ENCODE data around the gene CTIF.
A peak's percentile ranks its signal among the peaks of the same experiment; 100 is the strongest.

Gene CTIF

DNA sequence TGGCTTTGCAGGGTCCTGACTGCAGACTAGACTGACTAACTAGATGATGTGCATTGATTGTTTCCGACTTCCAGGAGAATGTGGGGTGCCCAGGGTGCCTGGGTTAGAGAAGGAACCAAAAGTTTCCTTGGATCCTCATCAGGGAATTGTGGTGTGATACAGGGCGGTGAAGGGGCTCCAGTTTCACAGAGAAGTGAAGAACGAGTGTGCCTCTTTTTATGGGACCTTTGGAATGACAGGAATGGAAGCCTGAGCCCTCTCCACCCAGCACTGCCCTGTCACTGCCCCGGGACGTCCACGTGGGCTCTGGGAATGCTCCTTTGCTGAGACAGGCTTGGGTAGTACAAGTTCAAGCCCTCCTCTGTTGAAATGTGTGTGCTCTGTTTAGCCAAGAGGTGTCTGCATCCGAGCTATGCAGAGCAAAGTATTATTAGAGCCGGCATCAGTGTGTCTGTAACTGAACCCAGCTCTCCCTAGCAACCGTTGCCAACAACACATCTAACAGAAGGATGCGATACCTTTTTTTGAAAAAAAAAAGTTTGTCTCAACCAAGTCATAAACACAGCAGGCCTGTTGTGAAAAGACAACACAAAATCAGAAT is 228.4 kb downstream of the CTIF start:
- H2BK12ac ChIP-seq (ENCODE audit: low read length) = no peak overlapping the region
- H3K9me3 ChIP-seq (replicated peaks in 1 of 2; ENCODE audit: control insufficient read depth in 2 of 2, insufficient read depth in 1 of 2, low read depth in 1 of 2, low read length in 2 of 2) = peaks cover 0 to under 1% of the 10 kb centered on the region in 2 donors
- H3K4me3 ChIP-seq (ENCODE audit: low read length in 2 of 2) = no peak overlapping the region
- no peak overlapping the region for H2AK5ac ChIP-seq (ENCODE audit: low read depth, low read length)
- DNase-seq (ENCODE audit: low spot score) = no peak
- H4K8ac ChIP-seq (ENCODE audit: low read depth, low read length) = no peak overlapping the region
- H3K14ac ChIP-seq (ENCODE audit: low read length) = no peak overlapping the region
- no peak overlapping the region for H3K27ac ChIP-seq (replicated peaks; ENCODE audit: low read length)
- H3K18ac ChIP-seq (ENCODE audit: low read length) = no peak overlapping the region
- WGBS, 2 donors (ENCODE audit: extremely low coverage in 2 of 2, insufficient read length in 2 of 2, insufficient replicate concordance in 1 of 2) = no CpG with 5 or more reads among the region's 10 CpGs
- H3K4ac ChIP-seq (ENCODE audit: low read length) = no peak overlapping the region
- H3K4me1 ChIP-seq (ENCODE audit: control insufficient read depth in 2 of 2, insufficient read depth in 1 of 2, low read depth in 1 of 2, low read length in 2 of 2) = peaks cover 6 to 13% of the 10 kb centered on the region in 2 donors
- no peak overlapping the region for H3K23ac ChIP-seq (ENCODE audit: low read depth, low read length, poor library complexity)
- H2AFZ ChIP-seq (ENCODE audit: low read length) = no peak overlapping the region
- no peak overlapping the region for H3K9ac ChIP-seq (ENCODE audit: low read depth, low read length, poor library complexity)
- H3K36me3 ChIP-seq (replicated peaks in 1 of 2; ENCODE audit: control insufficient read depth in 2 of 2, insufficient read depth in 2 of 2, low read length in 2 of 2) = peaks cover 0 to 5% of the 10 kb centered on the region in 2 donors
- no peak overlapping the region for H2BK120ac ChIP-seq (ENCODE audit: low read depth, low read length)
- H2BK15ac ChIP-seq (ENCODE audit: low read length) = no peak overlapping the region
- H2BK5ac ChIP-seq (ENCODE audit: low read length) = no peak overlapping the region
- H3K79me1 ChIP-seq (ENCODE audit: low read depth, low read length) = no peaks in the 10 kb centered on the region
- H4K91ac ChIP-seq (ENCODE audit: low read depth, low read length, poor library complexity) = no peak overlapping the region
- H3K27me3 ChIP-seq (ENCODE audit: control insufficient read depth in 3 of 3, insufficient read depth in 3 of 3, low read depth in 1 of 3, low read length in 3 of 3) = no peaks in the 10 kb centered on the region
- no peak overlapping the region for H3K4me2 ChIP-seq (ENCODE audit: insufficient read depth, low read length, poor library complexity, severe bottlenecking)

DNA sequence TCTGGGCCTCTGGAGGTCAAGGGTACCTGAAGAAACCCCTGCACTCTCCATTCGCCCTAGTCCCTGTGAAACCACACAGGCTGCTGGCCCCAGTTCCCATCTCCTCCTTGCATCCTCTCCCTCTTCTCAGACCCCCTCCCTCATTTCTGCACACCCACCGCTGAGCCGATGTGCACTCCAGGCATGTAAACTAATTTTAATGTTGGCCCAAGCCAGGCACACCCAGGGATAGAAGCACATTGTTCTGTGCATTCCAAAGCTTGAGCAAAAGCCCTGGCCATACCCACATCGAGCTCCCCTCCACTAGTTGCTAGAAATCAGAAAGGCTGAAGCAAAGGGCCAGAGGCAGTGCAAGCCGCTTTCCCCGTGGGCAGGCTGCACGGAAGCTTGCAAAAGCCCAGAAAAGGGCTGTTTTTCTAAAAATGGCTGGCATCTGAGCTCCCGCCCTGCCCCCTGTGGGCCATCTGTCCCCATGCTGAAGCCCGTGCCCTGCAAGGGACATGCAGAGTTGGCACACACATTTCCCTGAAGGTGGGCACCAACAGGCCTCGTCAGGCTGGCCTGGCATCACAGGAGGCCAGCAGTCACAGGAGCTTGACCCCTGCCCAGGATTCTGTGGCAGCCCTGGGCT is 230.3 kb downstream of the CTIF start:
- Histone ChIP-seq H3K27me3 (ENCODE audit: control insufficient read depth in 3 of 3, insufficient read depth in 3 of 3, low read depth in 1 of 3, low read length in 3 of 3) (no peaks in the 10 kb centered on the region), H4K91ac (ENCODE audit: low read depth, low read length, poor library complexity) (no peak overlapping the region), H4K8ac (ENCODE audit: low read depth, low read length) (no peak overlapping the region), H3K79me1 (ENCODE audit: low read depth, low read length) (no peaks in the 10 kb centered on the region), H3K14ac (ENCODE audit: low read length) (no peak overlapping the region), H3K4me2 (ENCODE audit: insufficient read depth, low read length, poor library complexity, severe bottlenecking) (no peak overlapping the region), H2BK120ac (ENCODE audit: low read depth, low read length) (no peak overlapping the region), H3K23ac (ENCODE audit: low read depth, low read length, poor library complexity) (no peak overlapping the region), H3K4me1 (ENCODE audit: control insufficient read depth in 2 of 2, insufficient read depth in 1 of 2, low read depth in 1 of 2, low read length in 2 of 2) (peaks cover 6 to 13% of the 10 kb centered on the region in 2 donors), H3K18ac (ENCODE audit: low read length) (no peak overlapping the region), H3K36me3 (replicated peaks in 1 of 2; ENCODE audit: control insufficient read depth in 2 of 2, insufficient read depth in 2 of 2, low read length in 2 of 2) (no peaks in the 10 kb centered on the region), H2BK12ac (ENCODE audit: low read length) (no peak overlapping the region), H3K9me3 (replicated peaks in 1 of 2; ENCODE audit: control insufficient read depth in 2 of 2, insufficient read depth in 1 of 2, low read depth in 1 of 2, low read length in 2 of 2) (no peaks in the 10 kb centered on the region), H3K4ac (ENCODE audit: low read length) (no peak overlapping the region), H2AK5ac (ENCODE audit: low read depth, low read length) (no peak overlapping the region), H2BK5ac (ENCODE audit: low read length) (no peak overlapping the region), H3K4me3 (ENCODE audit: low read length in 2 of 2) (no peak overlapping the region), H2BK15ac (ENCODE audit: low read length) (no peak overlapping the region), H3K9ac (ENCODE audit: low read depth, low read length, poor library complexity) (no peak overlapping the region), H3K27ac (replicated peaks; ENCODE audit: low read length) (no peak overlapping the region), H2AFZ (ENCODE audit: low read length) (no peak overlapping the region)
- WGBS, 2 donors (ENCODE audit: extremely low coverage in 2 of 2, insufficient read length in 2 of 2, insufficient replicate concordance in 1 of 2) = no CpG with 5 or more reads among the region's 10 CpGs
- DNase-seq (ENCODE audit: low spot score) = no peak

DNA sequence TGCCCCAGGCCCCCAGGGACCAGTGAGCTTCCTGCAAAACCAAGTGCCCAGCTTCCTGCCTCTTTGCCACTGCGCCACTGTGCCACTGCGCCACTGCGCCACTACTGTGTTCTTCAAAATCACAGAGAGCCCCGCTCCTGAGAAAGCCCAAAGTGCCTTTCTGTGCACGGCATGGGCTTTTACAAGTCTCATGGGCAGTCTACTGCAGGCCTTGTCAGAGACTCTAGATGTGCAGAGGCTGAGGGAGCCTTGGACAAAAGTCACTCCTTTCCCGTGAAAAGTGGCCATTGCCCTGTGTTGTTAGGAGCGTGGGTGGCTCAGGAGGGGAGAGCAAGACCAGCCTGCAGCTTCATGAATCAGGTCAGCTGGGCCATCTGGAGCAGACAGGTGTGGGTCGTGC is 231.4 kb downstream of the CTIF start:
- WGBS, 2 donors (ENCODE audit: extremely low coverage in 2 of 2, insufficient read length in 2 of 2, insufficient replicate concordance in 1 of 2) = no CpG with 5 or more reads among the region's 8 CpGs
- DNase-seq (ENCODE audit: low spot score) = no peak
- peaks cover 4 to 13% of the 10 kb centered on the region in 2 donors for H3K4me1 ChIP-seq (ENCODE audit: control insufficient read depth in 2 of 2, insufficient read depth in 1 of 2, low read depth in 1 of 2, low read length in 2 of 2)

GRCh38 chr18:48771641-48772375 is 233.0 kb downstream of the CTIF start:
- Histone ChIP-seq H3K14ac (ENCODE audit: low read length) (peak overlapping the region; percentile 26), H2BK5ac (ENCODE audit: low read length) (no peak overlapping the region), H3K23ac (ENCODE audit: low read depth, low read length, poor library complexity) (no peak overlapping the region), H2BK15ac (ENCODE audit: low read length) (no peak overlapping the region), H3K4me3 (ENCODE audit: low read length in 2 of 2) (no peak overlapping the region), H2BK12ac (ENCODE audit: low read length) (no peak overlapping the region), H3K9me3 (replicated peaks in 1 of 2; ENCODE audit: control insufficient read depth in 2 of 2, insufficient read depth in 1 of 2, low read depth in 1 of 2, low read length in 2 of 2) (no peaks in the 10 kb centered on the region), H3K27ac (replicated peaks; ENCODE audit: low read length) (no peak overlapping the region), H3K18ac (ENCODE audit: low read length) (peak overlapping the region; percentile 34), H3K27me3 (ENCODE audit: control insufficient read depth in 3 of 3, insufficient read depth in 3 of 3, low read depth in 1 of 3, low read length in 3 of 3) (no peaks in the 10 kb centered on the region), H2BK120ac (ENCODE audit: low read depth, low read length) (no peak overlapping the region), H3K4me1 (ENCODE audit: control insufficient read depth in 2 of 2, insufficient read depth in 1 of 2, low read depth in 1 of 2, low read length in 2 of 2) (peaks cover 4 to 12% of the 10 kb centered on the region in 2 donors), H3K36me3 (replicated peaks in 1 of 2; ENCODE audit: control insufficient read depth in 2 of 2, insufficient read depth in 2 of 2, low read length in 2 of 2) (no peaks in the 10 kb centered on the region), H2AK5ac (ENCODE audit: low read depth, low read length) (no peak overlapping the region), H2AFZ (ENCODE audit: low read length) (no peak overlapping the region), H3K4me2 (ENCODE audit: insufficient read depth, low read length, poor library complexity, severe bottlenecking) (no peak overlapping the region), H4K91ac (ENCODE audit: low read depth, low read length, poor library complexity) (no peak overlapping the region), H4K8ac (ENCODE audit: low read depth, low read length) (no peak overlapping the region), H3K79me1 (ENCODE audit: low read depth, low read length) (peaks cover 2% of the 10 kb centered on the region), H3K4ac (ENCODE audit: low read length) (no peak overlapping the region), H3K9ac (ENCODE audit: low read depth, low read length, poor library complexity) (no peak overlapping the region)
- WGBS, 2 donors (ENCODE audit: extremely low coverage in 2 of 2, insufficient read length in 2 of 2, insufficient replicate concordance in 1 of 2) = no CpG with 5 or more reads among the region's 22 CpGs
- DNase-seq (ENCODE audit: low spot score) = no peak

More for the DNA sequence above, 231.4 kb downstream of the CTIF start:
- H2BK5ac ChIP-seq (ENCODE audit: low read length) = no peak overlapping the region
- H2BK120ac ChIP-seq (ENCODE audit: low read depth, low read length) = no peak overlapping the region
- H3K4ac ChIP-seq (ENCODE audit: low read length) = no peak overlapping the region
- H3K4me3 ChIP-seq (ENCODE audit: low read length in 2 of 2) = no peak overlapping the region
- no peak overlapping the region for H2AFZ ChIP-seq (ENCODE audit: low read length)
- no peak overlapping the region for H3K9ac ChIP-seq (ENCODE audit: low read depth, low read length, poor library complexity)
- no peaks in the 10 kb centered on the region for H3K36me3 ChIP-seq (replicated peaks in 1 of 2; ENCODE audit: control insufficient read depth in 2 of 2, insufficient read depth in 2 of 2, low read length in 2 of 2)
- no peaks in the 10 kb centered on the region for H3K79me1 ChIP-seq (ENCODE audit: low read depth, low read length)
- H2BK15ac ChIP-seq (ENCODE audit: low read length) = no peak overlapping the region
- H2AK5ac ChIP-seq (ENCODE audit: low read depth, low read length) = no peak overlapping the region
- no peaks in the 10 kb centered on the region for H3K27me3 ChIP-seq (ENCODE audit: control insufficient read depth in 3 of 3, insufficient read depth in 3 of 3, low read depth in 1 of 3, low read length in 3 of 3)
- no peaks in the 10 kb centered on the region for H3K9me3 ChIP-seq (replicated peaks in 1 of 2; ENCODE audit: control insufficient read depth in 2 of 2, insufficient read depth in 1 of 2, low read depth in 1 of 2, low read length in 2 of 2)
- H2BK12ac ChIP-seq (ENCODE audit: low read length) = no peak overlapping the region
- H3K18ac ChIP-seq (ENCODE audit: low read length) = no peak overlapping the region
- no peak overlapping the region for H3K27ac ChIP-seq (replicated peaks; ENCODE audit: low read length)
- no peak overlapping the region for H3K4me2 ChIP-seq (ENCODE audit: insufficient read depth, low read length, poor library complexity, severe bottlenecking)
- no peak overlapping the region for H3K23ac ChIP-seq (ENCODE audit: low read depth, low read length, poor library complexity)
- no peak overlapping the region for H4K91ac ChIP-seq (ENCODE audit: low read depth, low read length, poor library complexity)
- H3K14ac ChIP-seq (ENCODE audit: low read length) = no peak overlapping the region
- H4K8ac ChIP-seq (ENCODE audit: low read depth, low read length) = no peak overlapping the region
